ENCODE measurements around the gene MAIP1. TPM values are rescaled to one million over a fixed set of nuclear protein-coding genes. Genes with fewer than 3 reads are reported as not detected.

The MAIP1 gene
- total RNA-seq, 1 donor from 2014 or later: 19.3 TPM

DNA sequence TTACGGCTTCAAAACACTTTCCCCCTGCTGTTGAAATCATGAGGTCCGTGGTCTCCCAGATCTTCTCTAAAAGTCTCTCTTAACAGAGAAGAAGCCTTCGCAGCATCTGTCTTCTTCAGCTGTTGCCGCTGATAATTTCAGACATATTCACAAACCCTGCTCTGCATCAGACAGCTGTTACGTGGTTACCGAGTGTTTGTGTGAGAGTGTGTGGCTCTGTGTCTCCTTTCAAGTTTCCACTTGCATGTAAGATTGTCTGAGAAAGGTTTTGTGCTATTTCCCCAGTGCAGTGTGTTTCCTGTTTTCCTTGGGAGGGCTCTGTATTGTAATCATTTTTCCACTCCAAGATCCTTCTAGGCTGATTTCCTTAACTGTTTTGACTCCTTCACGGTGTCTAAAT lies 32.8 kb downstream of the MAIP1 start:
- DNase-seq (ENCODE audit: low spot score): no peak

DNA sequence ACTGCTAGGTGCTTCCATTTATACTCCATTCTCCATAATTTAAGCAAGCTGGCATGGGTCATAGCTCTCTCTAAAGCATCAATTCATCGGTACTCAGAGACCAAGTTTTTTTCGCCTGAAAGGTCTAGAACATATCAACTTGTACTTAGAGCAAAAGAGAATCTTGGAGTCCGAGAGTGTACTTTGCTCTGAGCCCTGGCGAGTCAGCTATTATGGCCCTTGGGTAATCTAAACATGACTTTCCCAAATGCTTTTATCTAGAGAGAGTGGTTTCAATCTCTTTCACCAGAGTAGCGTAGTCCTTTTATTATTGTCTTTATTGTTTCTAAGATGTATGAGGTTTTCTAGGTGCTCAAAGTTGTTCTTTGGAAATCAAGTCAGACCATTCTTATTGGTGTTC lies 34.4 kb downstream of the MAIP1 start:
- no peak for DNase-seq (ENCODE audit: low spot score)

DNA sequence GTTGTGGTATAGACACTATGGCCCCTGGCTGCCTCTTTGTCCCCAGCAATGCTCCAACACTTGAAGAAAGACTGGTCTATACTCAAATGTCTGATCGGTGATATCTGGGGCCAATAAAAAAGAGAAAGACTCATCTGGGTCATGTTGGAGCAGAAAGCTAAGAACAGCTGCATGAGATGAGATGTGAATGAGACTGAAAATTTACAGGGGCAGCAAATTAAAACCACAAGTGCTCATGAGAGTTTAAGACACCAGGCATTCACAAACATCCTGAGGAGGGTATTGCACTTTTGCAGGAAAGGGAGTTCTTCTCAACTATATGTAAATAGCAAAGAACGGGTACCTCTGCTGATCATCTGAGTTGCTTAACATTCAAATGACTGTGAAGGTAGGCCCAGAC lies 36.3 kb downstream of the MAIP1 start:
- no peak for DNase-seq (ENCODE audit: low spot score)

DNA sequence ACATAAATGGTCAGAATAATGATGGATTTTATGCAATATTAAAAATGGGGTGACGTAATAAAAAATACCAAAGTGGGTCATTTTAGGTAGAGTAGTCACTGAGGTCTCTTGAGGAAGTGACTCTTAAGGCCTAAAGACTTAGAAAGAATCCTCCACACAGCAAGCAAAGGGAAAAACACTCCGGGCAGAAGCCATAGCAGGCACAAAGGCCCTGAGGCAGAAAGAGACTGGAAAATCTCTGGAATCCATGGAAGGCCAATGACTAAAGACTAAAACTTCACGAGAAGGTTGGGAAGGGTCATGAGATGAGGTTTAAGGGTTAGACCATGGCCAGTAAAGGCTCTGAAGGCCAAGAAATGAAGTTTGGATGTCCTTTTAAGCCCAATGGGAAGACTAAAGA lies 36.9 kb downstream of the MAIP1 start:
- no peak for DNase-seq (ENCODE audit: low spot score)

DNA sequence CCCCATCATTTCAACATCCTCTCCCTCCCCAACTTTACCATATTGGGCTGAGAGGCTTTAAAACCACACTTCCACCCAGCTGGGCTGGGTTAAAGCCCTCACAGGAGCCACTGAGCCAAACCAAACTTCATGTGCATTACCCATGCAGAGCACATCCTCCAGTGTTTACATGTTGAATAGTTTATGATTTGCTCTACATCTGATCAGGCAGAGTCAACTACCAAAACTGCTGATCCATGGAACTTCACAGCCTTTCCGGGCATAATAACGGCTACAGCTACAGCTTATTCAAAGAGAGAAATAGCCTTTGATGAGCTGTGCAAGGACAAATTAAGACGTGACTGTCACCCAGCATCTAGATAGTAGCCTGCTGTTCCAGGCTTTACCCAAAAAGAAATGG lies 39.0 kb downstream of the MAIP1 start:
- DNase-seq (ENCODE audit: low spot score): no peak

DNA sequence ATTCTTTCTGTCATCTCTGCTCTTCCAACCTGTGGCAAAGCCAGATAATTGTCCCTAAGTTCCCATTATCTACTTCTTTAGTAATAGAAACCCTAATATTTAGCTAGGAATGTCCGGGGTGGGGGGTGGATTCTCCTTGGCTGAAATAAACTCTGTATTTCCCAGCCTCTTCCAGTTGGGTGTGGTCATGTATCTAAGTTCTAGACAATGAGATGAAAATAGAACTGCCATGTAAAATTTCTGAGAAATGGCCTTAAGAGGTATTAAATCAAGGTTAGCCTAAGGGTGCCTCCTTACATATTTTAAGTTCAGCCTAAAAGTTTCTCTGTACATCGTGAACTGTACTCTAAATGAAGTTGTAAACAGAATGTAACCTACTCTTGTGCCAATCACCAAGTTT lies 39.5 kb downstream of the MAIP1 start:
- DNase-seq (ENCODE audit: low spot score): no peak

DNA sequence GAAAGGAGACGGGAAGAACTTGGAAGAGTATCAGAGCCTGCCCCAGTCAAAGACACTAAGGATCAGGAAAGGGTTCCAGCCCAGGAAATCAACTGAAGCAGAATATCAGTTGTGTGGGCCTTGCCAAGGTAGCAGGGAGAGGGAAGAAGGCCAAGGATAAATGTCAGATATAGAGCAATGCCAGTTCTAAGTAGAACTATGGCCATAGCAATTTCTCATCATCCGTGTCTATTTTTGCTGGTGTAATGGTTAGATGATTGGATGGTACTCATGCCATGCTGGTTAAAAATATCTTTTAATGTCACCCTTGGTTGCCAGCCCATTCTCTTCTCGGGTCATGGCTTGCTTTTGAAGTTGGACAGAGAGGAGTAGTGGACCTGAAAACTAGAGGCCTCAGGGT lies 41.9 kb downstream of the MAIP1 start:
- no peak for DNase-seq (ENCODE audit: low spot score)

DNA sequence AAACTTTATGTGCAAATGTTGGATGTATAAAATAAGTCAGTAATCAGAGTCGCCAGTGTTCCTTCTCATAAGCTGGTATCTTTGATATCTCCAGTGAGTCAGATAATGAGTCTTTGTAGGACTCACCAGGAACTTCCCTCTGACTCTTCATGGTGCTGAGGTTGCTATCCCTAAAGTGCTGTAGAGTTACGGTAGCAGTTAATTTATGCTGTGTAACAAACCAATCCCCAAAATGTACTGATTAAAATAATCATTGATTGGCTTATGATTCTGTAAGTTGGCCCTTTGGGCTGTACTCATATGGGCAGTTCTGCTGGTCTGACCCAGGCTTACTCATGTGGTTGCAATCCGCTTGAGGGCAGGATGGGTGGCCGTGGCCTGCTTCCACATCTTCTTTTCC lies 43.8 kb downstream of the MAIP1 start:
- no peak for DNase-seq (ENCODE audit: low spot score)

DNA sequence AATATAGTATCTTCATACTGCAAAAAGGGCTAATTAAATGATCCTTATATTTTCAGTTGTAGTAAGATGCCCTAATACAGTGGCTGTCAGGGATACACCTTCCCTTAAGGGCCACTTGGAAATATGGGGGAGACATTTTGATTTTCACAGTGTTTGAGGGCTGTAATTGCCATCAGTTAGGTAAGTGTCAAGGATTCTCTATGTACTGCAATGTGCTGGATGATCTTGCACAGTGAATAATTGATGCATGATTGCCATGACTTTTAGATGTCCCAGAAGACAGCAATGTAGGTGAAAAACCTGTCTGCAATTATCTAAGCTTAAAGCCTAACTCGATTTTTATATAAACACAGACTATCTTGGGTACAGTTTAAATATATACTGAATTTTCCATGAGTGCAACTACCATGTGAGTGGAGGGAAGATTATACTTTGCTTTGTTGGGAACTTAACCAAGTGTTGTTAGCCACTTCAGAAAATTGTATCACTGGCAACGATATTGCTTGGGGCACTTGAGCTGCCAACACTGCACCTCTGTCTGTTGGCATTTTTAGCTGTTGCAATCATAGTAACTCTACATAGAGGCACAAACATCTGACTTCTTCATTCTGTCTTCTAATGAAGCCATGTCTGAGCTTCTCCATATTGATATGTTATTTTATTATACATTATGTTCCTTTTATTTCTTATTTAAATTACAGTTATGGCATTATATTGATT lies 45.2 kb downstream of the MAIP1 start:
- no peak for DNase-seq (ENCODE audit: low spot score)

DNA sequence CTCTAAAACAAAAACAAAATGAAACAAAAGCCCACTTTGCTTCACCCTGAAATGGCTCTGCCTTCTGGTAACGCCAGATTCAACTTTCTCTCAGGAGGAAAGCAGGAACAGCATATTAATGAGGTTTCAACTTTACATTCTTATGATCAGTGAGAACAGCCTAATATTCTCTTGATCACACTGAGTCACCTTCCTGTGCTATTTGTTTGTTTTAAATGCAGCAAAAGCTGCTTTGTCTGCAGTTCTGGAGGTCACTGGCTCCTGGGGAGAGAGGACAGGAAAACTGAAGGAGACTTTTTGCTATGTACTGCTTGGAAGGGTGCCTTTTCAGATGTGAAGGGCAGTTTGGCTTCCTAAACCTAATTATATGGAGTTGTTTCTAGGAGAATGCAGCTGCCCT lies 48.1 kb downstream of the MAIP1 start:
- DNase-seq (ENCODE audit: low spot score): no peak

DNA sequence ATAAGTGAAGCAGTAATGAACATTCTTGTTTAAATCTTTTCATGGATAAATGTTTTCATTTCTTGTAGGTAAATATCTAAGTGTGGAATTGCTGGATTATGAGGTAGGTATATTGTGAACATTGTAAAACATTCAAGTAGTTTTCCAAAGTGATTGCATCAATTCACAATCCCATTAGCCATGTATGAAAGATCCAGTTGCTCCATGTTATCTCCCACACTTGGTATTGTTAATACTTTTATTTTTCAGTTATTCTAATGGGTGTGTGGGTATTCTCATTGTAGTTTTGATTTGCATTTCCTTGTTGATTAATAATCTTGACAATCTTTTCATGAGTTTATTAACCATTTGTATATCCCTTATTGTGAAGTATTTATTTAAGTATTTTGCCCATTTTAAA lies 50.3 kb downstream of the MAIP1 start:
- no peak for DNase-seq (ENCODE audit: low spot score)

DNA sequence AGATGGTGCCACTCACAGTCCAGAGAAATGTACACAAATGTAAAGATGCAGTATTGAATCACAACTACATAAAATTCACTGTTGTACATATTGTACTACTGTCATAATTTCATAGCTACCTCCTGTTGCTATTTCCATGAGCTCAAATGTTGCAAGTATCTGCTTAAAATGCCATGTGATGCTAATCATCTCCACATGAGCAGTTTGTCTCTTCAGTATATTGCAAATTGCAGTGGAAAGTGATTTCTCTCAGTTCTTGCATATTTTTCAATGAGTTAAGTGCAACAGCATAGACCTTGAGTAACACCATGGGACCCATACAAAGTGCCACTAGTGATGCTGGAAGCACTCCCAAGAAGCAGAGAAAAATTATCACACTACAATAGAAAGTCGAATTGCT lies 51.9 kb downstream of the MAIP1 start:
- DNase-seq (ENCODE audit: low spot score): no peak

DNA sequence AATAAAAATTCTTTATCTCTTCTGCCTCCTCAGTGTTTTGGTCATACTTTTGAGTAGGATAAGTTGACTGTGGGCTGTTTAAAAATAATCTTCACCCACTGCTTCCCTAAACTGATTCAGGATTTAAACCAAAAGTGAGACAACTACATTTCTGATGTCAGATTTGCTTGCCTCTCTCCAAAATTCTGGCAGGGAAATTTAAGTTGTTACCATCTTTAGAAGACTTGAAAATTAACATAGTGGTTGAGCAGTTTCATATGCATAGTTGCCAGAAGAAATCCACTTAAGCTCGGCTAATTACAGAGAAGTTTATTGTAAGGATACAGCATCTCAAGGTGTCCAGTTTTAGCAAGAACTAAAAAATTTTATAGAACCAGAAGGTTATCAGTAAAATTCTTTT lies 57.0 kb downstream of the MAIP1 start:
- no peak for DNase-seq (ENCODE audit: low spot score)

Other genes with a start within 250 kb of the MAIP1 start
- 4.4 TPM for gene FTCDNL1, start 104.4 kb upstream of the MAIP1 start, total RNA-seq
- gene C2orf69, start 44.3 kb upstream of the MAIP1 start, total RNA-seq: 17.2 TPM
- gene TYW5, start 91 bp upstream of the MAIP1 start, total RNA-seq: 4.7 TPM

Measured in mesenteric fat pad (tissue), 1 donor.